ENCODE results near the gene DTX3. TPM values are rescaled to one million over a fixed set of nuclear protein-coding genes. Genes with fewer than 3 reads are reported as not detected.
"Not testable (repeated sequence)": the region's sequence is repeated elsewhere in the genome, so short reads cannot be mapped to it uniquely, and the experiment has no call there.

The DTX3 gene
- total RNA-seq, 1 donor from 2014 or later, result 22.1 TPM

DNA sequence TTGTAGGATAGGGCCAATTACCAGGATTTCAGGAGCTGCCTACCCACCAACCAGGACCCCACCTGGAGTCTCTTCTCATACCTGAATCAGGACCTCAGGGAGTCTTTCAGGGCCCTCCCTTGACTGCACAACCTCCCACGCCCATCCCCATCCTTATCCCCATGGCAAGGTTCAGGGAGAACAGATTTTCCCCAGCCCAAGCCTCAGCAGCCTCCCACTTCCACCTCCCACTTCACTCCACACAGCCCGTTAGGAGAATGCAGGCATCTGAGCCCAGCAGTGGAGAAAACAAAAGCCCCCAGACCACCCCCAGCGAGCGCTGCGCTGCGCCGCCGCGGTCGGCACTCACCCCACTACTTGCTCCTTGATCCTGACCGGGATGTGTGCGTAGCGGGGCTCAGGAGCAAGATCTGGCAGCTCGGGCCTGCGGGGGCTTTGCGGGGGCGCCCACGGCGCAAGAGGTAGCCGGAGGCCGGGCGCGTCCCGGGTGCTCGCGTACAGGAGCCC is 27.0 kb downstream of the DTX3 start:
- DNase-seq (ENCODE audit: low read depth), result no peak

GRCh38 chr12:57632073-57632957 is 27.7 kb downstream of the DTX3 start:
- DNase-seq (ENCODE audit: low read depth), result no peak

DNA sequence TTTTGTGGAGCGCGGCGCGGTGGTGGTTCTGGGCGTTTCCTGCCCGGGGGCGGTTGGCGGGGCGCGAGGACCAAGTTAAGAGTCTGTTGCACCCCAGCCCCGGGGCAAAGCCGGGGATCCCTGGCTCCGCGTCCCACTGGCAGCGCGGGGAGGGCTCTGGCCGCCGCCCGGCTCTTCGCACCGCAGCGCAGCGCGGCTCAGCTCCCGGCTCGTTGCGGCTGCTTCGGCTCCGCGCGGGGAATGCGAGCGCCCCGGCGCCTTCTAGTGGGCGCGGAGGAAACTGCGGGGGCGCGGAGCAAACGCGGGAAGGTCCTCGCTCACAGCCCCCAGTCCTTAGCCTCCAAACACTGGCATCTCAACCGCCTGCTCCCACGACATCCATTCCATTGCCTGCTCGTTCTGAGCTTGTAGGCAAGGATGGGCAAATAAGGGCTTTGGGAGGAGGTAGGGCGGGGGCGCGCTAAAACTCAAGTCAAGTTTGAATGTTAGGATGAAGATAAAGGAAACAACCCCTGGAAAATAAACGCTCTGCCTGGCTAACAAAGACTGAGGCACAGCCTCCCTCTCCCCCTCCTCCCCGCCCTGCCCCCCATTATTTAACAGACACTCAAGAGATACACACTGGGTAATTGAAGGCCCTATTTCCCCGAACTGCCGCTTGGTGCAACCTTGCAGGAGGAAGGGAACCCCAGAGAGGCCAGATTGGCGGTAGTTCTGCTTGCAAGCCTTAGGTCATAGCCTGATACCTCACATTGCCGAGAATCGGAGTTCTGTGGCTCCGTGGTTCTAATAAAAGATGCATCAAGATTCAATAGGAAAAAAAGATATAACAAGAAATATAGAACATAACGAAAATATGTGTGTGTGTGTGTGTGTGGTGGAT is 28.6 kb downstream of the DTX3 start, which contains the start of gene B4GALNT1:
TSS of gene B4GALNT1 (minus strand) at position 244 of the 883 bp plus-strand sequence. CDS start 1,069 bp downstream, outside the sequence.
- DNase-seq (ENCODE audit: low read depth), result peak; percentile 59

- not testable (repeated sequence) for DNase-seq (ENCODE audit: low read depth)
These were observed 32.1 kb downstream of the DTX3 start for GRCh38 chr12:57636731-57637130.

- no peak for DNase-seq (ENCODE audit: low read depth)
These were observed 32.7 kb downstream of the DTX3 start for GRCh38 chr12:57637364-57637763.

GRCh38 chr12:57638096-57638495 is 33.5 kb downstream of the DTX3 start:
- no peak for DNase-seq (ENCODE audit: low read depth)

GRCh38 chr12:57640175-57641042 is 35.8 kb downstream of the DTX3 start:
- no peak for DNase-seq (ENCODE audit: low read depth)

GRCh38 chr12:57641699-57642442 is 37.2 kb downstream of the DTX3 start:
- DNase-seq (ENCODE audit: low read depth), result no peak

- DNase-seq (ENCODE audit: low read depth), result peak; percentile 34
These were observed 41.5 kb downstream of the DTX3 start for GRCh38 chr12:57645990-57646658.

- DNase-seq (ENCODE audit: low read depth), result not testable (repeated sequence)
These were observed 42.0 kb downstream of the DTX3 start for GRCh38 chr12:57646659-57647049.

DNA sequence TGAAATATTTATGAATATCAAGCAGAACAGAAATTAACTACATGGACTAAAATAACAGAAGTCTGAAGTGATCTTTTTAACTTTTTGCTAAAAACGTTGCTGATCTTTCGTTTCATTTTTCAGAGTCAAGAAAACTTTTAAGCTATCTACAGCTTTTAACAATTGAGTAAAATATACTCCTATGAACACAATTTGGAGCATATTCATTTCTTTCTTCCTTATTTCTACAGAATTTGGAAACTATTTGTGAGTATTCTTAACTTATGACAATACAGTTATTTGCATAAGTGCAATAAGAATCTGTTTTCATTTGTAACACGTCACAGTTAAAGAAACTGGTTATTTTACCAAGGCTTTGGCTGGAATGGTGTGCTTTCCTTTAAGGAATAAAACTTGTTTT is 49.4 kb downstream of the DTX3 start:
- DNase-seq (ENCODE audit: low read depth), result no peak

DNA sequence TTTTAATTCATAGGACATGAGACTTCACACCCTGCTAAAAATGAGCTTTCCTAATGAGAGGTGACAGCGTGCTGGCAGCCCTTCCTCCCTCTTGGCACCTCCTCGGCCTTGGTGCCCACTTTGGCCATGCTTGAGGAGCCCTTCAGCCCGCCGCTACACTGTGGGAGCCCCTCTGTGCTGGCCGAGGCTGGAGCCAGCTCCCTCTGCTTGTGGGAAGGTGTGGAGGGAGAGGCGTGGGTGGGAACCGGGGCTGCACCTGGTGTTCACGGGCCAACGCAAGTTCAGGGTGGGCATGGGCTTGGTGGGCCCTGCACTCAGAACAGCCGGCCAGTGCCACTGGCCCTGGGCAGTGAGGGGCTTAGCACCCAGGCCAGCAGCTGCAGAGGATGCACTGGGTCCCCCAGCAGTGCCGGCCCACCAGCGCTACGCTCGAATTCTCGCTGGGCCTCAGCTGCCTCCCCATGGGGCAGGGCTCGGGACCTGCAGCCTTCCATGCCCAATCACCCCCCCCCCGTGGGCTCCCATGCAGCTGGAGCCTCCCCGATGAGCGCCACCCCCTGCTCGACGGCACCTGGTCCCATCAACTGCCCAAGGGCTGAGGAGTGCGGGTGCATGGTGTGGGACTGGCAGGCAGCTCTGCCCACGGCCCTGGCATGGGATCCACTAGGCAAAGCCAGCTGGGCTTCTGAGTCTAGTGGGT is 51.1 kb downstream of the DTX3 start:
- no peak for DNase-seq (ENCODE audit: low read depth)

DNA sequence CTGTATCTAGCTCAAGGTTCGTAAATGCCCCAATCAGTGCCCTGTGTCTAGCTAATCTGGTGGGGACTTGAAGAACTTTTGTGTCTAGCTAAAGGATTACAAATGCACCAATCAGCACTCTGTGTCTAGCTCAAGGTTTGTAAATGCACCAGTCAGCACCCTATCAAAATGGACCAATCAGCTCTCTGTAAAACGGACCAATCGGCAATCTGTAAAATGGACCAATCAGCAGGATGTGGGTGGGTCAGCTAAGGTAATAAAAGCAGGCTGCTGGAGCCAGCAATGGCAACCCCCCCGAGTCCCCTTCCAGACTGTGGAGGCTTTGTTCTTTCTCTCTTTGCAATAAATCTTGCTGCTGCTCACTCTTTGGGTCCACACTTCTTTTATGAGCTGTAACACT is 51.8 kb downstream of the DTX3 start:
- not testable (repeated sequence) for DNase-seq (ENCODE audit: low read depth)

DNA sequence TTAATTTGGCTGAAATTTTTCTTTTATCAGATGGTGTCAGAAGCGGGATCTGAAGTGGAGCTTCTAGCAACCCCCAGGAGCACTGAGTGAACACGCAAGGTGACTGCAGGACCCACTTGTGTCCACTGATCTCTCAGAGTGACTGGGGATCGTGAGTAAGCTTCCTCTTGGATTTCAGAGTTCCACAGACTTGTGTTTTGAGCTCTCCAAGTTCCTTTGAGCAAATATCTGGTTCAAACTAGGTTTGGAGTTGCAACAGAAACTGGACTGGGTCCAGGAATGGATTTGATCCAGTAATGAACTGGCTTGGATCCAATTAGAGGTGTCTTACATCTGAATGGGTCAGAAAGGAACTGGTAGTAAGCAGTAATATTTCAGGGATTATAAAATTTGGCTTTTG is 53.1 kb downstream of the DTX3 start:
- DNase-seq (ENCODE audit: low read depth), result peak; percentile 12

DNA sequence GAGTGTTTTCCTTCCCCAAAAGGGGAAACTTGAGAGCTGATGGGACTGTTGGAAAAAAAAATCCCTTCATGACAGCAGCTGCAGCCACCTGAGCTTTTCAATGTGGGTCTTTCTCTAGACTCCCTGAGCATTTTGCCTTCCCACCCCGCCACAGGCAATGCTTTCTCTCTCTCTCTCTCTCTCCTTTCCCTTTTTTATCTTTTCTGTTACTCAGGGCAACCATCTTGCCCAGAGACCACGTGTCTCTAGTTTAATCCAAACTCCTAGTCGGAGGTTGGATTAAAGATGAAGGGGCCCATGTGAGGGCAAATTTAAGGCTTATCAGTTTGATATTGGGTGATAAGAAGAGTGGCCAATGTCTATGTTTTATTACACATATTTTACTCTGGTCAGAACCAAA is 54.3 kb downstream of the DTX3 start:
- no peak for DNase-seq (ENCODE audit: low read depth)

Measured in myocyte (in vitro differentiated cells).